KOPT-K1 (cell line): ENCODE results near the gene ULBP1.
A peak's percentile ranks its signal among the peaks of the same experiment; 100 is the strongest.
"Not testable (repeated sequence)": the region's sequence is repeated elsewhere in the genome, so short reads cannot be mapped to it uniquely, and the experiment has no call there.

Experiments used
- H3K27ac ChIP-seq: fragments of 200-600 bp; sonication (generic); 2 replicates; pipeline ENCODE4 v1.5.1; 2016; ENCODE audit warnings: antibody characterized with exemption, mild to moderate bottlenecking, low read depth, low read length; ENCODE audit not compliant: poor library complexity, severe bottlenecking
- H3K36me3 ChIP-seq: fragments of 200-600 bp; sonication (generic); 2 replicates; pipeline ENCODE4 v1.5.1; 2017; ENCODE audit warnings: antibody characterized with exemption, mild to moderate bottlenecking, low read length, moderate library complexity; ENCODE audit not compliant: insufficient read depth
- H3K9me3 ChIP-seq: fragments of 200-600 bp; sonication (generic); 2 replicates; pipeline ENCODE4 v1.5.1; 2017; ENCODE audit warnings: antibody characterized with exemption, low read length, mild to moderate bottlenecking; ENCODE audit not compliant: insufficient read depth, poor library complexity, severe bottlenecking

ULBP1 gene

DNA sequence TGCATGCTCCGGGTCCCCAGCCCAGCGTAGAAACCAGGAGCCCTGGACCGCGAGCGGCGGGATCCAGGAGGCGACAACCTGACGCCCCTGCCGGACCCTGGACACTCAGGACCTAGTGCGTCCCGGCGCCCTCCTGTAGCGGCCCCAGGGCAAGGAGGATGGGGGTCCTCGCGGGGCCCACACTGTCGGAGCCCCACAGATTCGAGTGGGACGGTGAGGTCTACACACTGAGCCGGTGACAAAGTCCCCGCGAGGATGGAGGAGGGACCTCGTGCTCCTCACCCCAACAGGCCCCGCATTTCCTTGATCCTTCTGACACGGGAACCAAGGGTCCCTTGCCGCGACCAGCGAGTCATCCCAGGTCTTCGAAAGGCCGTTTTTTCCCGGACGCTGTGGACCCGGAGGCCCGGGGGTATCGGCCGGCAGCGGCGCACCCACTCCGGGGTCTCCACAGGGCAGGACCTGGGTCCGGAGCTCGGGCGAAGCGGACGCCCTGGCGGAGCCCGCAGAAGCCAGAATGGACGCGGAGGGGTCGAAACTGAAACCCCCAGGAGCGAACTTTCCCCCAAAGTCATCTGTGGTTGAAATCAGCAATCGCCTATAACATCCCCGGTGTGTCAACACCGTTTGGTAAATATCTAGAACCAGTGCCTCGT, 9.3 kb upstream of the ULBP1 start:
- not testable (repeated sequence) for H3K9me3 ChIP-seq, H3K36me3 ChIP-seq, H3K27ac ChIP-seq

DNA sequence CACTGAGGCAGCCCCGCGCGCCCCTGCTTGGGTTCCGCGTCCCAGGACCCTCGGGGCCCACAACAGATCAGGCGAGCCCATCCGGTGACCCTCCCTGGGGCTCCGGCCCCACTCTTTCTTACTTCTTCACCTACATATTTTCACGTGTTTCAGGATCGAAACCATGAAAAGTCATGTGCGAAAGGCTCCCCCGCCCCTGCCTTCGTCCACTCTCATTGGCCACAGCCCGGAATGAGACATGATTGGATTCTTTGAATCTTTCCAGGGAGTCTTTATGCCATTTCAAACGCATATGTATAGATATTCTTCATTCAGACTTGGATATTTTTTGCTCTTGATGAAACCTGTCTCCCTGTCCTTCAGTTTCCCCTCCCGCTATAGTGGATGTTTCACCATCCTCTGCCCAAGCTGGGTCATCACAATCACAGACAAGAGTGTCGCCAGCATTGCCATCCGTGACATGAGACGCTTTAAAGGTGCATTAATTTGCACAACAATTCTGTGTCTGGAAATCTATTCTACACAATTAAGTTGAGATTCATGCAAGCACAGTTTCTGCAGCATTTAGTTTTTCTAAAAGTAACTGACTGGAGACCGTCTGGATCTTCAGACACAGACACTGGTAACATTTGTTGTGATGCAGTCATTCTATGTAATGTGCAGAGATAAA, 8.6 kb upstream of the ULBP1 start:
- not testable (repeated sequence) for H3K27ac ChIP-seq, H3K36me3 ChIP-seq, H3K9me3 ChIP-seq

DNA sequence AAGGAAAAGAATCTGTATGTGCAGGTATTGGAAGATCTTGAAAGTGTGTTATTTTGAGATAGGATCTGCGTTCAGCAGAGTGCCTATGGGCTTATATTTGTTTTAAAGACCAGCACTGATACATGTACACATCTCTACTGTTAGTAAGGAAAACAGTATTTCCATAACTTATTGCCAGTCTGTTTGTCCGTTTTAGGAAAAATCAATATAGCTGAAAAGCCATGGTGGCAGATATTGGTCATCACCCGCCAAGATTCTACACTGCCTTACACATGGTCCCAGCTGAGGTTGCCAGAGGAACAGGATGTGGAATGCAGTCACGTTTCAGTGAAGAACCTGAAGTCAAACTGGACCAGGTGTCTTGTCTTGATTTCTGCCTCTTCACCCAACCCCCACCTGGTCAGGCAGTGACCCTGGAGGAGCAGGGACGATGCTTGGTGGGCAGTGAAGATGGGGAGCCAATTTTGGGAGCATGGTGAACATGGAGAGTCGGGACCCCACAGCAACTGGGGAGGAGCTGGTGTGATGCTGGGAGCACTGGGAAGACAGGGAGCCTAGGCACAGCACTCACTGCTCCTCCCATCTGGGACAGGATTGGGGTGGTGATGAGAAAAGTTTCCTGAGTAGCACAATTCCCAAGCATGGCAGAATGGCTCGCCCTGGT, 8.0 kb upstream of the ULBP1 start:
- not testable (repeated sequence) for H3K36me3 ChIP-seq, H3K27ac ChIP-seq, H3K9me3 ChIP-seq

DNA sequence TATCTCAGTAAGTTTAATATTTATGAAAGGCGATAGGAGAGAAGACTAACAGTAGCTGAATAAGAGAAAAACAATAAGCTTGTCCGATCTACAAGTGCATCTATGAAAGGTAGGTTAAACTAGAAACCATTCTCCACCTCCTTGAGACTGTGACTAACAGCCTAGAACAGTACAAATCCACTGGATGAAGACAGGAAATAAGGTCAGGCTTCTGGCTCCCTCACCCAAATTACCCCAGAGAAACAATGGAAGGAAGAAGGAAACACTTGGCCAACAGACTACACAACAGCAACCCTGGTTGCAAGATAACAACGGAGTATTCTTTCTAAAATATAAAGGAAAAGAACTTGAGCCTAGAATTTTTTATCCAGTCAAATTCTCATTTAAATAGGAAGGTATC, 5.6 kb upstream of the ULBP1 start:
- not testable (repeated sequence) for H3K27ac ChIP-seq, H3K36me3 ChIP-seq, H3K9me3 ChIP-seq

DNA sequence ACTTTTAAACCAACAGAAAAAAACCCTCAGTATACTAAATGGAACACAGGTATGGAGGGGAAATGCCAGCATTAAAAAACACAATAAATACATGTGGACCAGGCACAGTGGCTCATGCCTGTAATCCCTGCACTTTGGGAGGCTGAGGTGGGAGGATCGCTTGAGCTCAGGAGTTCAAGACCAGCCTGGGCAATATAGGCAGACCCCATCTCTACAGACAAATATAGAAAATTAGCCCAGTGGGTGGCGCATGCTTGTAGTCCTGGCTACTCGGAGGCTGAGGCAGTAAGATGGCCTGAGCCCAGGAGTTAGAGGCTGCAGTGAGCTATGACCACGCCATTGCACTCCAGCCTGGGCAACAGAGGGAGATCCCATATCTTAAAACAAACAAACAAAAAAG, 3.9 kb upstream of the ULBP1 start:
- not testable (repeated sequence) for H3K36me3 ChIP-seq, H3K9me3 ChIP-seq, H3K27ac ChIP-seq

DNA sequence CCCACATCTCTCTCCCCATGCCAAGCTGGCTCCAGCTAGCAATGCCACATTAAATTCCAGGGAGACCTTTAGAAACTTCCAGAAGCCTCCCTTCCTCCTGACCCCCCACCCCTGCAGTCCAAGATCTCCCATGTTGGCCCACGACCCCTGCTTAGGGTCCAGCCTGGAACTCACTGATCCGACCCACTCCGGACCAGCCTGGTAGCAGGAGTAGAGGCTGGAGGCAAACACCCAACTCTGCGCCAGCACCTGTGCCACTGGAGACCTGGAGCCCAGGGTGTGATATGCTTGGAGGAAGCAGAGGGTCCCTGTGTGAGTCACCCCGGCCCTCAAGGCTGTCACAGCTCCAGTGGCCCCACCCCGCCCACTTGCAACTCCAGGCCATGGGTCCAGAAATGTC, 3.3 kb upstream of the ULBP1 start:
- no peak overlapping the region for H3K27ac ChIP-seq
- peaks cover 7% of the 10 kb centered on the region for H3K9me3 ChIP-seq
- no peaks in the 10 kb centered on the region for H3K36me3 ChIP-seq

DNA sequence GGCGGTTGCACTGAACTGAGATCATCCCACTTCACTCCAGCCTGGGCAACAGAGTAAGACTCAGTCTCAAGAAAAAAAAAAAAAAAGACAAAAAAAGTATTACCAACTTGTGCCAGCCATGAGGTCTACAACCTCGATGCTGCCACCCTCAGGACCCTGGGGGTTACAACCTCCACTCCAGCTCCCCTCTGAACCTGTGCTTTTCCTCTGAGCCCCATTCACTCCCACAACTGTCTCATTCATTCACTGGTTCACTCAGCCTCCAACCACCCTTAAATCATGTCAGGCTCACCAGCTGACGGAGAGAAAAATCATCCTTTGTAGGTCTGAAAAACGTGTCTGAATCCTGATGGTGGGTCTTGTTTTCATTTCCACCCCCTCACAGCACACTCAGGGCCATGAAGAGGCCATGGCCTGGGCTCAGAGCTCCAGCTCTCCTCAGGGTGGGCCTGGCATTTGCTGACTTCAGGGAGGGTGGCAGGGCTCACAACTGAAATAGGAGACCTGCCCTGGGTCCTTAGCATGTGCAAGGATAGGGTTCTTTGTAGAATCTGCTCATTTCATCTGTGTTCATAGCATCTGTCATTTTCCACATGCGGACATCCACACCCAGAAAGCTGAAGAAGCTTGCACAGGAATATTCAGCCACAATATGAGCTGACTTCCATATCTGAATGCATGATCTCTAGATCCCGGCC, 1.9 kb upstream of the ULBP1 start:
- Histone ChIP-seq H3K27ac (no peak overlapping the region), H3K9me3 (peaks cover 7% of the 10 kb centered on the region), H3K36me3 (no peaks in the 10 kb centered on the region)

DNA sequence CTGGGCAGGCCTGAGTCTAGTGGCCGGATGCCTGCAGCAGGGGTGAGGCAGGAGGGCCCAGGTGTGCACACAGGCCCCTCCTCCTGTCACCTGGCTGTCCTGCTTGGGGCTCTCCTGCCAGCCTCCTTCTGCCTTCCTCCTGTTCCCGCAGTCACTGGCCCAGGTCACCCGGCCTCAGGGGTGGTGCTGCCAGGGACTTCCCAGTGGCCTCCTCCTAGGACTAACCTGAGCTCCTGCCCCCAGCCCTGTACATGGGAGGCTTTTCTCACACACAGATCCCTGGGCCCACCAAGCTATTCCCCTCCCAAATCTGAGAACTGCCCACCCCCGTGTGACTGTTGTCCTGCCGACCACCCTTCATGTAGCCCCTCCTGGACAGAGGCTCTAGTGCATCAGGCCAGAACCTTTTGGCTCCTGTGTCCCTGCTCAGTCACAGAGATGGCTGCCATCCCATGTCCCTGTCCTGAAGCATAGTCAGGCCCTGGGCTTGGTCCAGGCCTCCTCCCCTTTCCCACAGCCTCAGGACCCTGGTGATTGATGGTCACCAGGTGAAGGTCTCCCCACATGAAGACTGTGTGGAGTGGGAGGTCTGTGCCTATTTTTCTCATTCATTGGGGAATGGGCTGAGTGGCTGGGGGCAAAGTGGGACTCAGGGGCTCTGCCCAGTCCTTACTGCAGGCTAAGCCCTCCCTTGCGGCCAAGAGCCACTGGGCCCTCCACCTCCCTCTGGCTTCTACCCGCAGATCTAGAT, 1.1 kb upstream of the ULBP1 start:
- Histone ChIP-seq H3K9me3 (peaks cover 7% of the 10 kb centered on the region), H3K27ac (peak overlapping the region; percentile 53)

DNA sequence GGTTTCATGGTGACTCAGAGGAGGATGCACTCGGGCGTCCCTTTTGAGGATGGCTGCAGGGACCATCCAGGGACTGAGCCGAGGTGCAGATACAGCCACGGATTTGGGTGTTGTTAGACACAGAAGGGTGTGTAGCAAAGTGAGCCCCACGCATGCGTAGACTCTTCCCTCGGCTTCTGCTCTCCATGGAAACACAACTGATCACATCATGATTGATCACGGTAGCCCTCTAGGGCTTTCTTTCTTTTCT, 606 bp upstream of the ULBP1 start:
- Histone ChIP-seq H3K36me3 (no peaks in the 10 kb centered on the region), H3K9me3 (peaks cover 7% of the 10 kb centered on the region), H3K27ac (peak overlapping the region; percentile 53)

More for the DNA sequence above, 1.1 kb upstream of the ULBP1 start:
- H3K36me3 ChIP-seq, result no peaks in the 10 kb centered on the region

DNA sequence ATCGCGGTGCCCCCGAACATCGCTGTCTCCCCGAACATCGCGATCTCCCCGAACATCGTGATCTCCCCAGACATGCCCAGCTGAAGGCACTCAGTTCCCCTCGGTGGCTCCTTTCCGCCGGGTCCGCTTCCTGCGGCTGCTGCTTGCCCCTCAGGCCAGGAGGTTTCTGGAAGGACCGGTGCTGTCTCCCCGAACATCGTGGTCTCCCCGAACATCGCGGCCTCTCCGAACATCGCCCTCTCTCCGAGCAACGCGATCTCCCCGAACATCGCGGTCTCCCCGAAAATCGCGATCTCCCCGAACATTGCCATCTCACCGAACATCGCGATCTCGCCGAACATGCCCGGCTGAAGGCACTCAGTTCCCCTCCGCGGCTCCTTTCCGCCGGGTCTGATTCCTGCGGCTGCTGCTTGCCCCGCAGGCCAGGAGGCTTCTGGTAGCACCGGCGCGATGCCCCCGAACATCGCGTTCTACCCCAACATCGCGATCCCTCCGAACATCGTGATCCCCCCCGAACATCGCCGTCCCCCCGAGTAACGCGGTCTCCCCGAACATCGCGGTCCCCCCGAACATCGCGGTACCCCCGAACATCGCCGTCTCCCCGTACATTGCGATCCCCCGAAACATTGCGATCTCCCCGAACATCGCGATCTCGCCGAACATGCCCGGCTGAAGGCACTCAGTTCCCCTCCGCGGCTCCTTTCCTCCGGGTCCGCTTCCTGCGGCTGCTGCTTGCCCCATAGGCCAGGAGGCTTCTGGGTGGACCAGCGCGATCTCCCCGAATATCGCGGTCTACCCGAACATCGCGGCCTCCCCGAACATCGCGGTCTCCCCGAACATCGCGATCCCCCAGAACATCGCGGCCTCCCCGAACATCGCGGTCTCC, 808 bp downstream of the ULBP1 start:
- Histone ChIP-seq H3K36me3 (no peaks in the 10 kb centered on the region), H3K27ac (peak overlapping the region; percentile 53)

DNA sequence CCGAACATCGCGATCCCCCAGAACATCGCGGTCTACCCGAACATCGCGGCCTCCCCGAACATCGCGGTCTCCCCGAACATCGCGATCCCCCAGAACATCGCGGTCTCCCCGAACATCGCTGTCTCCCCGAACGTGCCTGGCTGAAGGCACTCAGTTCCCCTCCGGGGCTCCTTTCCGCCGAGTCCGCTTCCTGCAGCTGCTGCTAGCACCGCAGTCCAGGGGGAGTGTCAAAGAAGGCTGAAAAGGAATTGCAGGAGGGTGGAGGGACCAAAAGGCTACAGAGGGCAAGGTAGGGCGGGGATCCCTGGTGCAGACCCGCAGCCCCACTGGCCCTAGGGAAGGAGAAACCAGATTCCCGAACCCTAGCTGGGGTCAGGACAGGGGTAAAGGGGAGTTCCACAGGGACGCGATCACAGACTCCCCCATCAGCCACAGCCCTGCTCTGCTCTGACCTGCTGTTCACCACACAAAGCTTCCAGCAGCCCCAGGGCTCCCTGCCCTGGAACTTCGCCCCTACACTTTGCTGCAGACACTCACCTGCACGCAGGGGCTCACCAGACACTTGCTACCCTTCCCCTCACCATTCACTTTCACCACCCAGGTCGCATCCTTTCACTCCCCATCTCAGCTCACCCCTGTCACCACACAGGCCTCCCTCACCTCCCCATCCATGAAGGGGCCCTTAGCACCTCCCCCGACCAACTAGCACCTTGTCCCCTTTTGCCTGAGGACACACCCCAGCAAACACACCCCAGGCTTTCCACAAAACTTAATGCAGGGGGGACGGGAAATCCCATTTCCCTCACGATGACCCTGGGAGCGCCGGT, 1.7 kb downstream of the ULBP1 start:
- H3K36me3 ChIP-seq, result no peaks in the 10 kb centered on the region
- H3K9me3 ChIP-seq, result peaks cover 7% of the 10 kb centered on the region
- no peak overlapping the region for H3K27ac ChIP-seq

More for the DNA sequence above, 808 bp downstream of the ULBP1 start:
- H3K9me3 ChIP-seq, result peaks cover 7% of the 10 kb centered on the region

DNA sequence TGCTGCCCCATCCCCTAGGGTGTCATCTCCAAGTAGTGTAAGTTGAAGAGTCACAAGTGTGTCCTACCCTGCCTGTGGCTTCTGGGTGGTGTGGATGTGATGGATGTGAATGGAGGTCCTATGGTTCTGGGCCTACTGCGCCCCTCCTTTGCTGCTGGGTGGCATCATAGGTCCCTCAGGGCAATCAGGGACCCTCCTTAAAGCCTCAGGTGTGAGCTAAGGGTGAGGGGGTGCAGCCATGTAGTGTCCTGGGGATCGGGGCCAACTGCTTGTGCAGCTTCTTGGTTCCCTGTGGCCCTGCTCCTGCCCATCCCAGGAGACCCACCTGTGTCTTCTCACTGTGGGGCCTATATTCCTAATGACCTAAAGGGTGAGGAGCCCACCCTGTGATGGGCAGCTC, 2.6 kb downstream of the ULBP1 start:
- H3K9me3 ChIP-seq, H3K27ac ChIP-seq, H3K36me3 ChIP-seq: not testable (repeated sequence)

DNA sequence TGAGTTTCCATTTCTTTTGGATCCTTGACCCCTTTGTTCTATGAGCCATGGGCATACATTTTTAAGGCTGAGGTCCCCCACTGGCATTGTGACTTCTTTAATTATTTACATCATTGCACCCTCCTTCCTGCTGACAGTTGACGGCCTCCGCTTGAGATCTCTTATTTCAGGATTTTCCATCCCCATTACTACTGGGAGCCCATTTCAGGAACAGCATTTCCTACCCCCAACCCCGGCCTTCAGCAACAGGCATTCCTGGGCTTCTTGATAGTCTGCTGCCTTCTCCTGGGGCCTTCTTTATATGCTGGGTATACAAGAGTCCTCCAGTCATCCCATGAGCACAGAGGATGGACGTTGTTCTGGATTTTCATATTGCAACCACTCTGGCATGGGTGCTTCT, 3.8 kb downstream of the ULBP1 start:
- Histone ChIP-seq H3K9me3 (peaks cover 7% of the 10 kb centered on the region), H3K27ac (no peak overlapping the region), H3K36me3 (0 out of 2 replicates have a peak, but pooled peaks cover 3% of the 10 kb centered on the region)

DNA sequence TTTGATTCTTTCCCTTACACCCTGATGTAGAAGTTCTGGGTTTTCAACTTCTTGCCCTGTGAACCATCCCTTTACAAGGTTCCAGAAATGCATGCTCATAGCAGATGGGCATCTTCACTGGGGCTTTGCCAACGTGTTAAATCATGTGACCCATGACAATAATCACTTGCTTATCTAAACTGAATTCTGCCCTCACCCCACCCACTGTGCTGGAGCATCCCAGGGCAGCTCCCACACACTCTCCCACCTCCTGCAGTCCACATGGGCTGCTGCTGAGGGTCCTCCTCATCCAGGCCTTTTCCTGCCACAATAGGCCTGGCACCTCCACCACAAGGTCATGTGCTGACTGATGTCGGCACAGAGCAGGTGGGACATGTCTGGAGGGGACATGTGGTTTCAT, 4.3 kb downstream of the ULBP1 start:
- H3K9me3 ChIP-seq, H3K36me3 ChIP-seq, H3K27ac ChIP-seq: not testable (repeated sequence)
